Colon (tissue), 2 donors: ENCODE data around the gene RPL36.

Experiments
- FAIRE-seq: peaks from 2 replicates; lab custom pipeline; 2012; peaks lifted over from hg19 to GRCh38; lab: Jason Lieb, UNC
- donor health status: control.
- donor health status: control.

RPL36 gene

GRCh38 chr19:5690125-5690954 lies at the start of gene RPL36:
TSS of gene RPL36 (plus strand) at chr19:5690295. CDS start at chr19:5690508, 213 bp downstream.
- FAIRE-seq = no peak

GRCh38 chr19:5641171-5641570 lies 48.9 kb upstream of the RPL36 start:
- FAIRE-seq = no peak

GRCh38 chr19:5642204-5642603 lies 47.9 kb upstream of the RPL36 start:
- FAIRE-seq = no peak

- FAIRE-seq = no peak
Measured at GRCh38 chr19:5643060-5643459, 47.0 kb upstream of the RPL36 start.

- no peak for FAIRE-seq
Measured at GRCh38 chr19:5644037-5644436, 46.1 kb upstream of the RPL36 start.

DNA sequence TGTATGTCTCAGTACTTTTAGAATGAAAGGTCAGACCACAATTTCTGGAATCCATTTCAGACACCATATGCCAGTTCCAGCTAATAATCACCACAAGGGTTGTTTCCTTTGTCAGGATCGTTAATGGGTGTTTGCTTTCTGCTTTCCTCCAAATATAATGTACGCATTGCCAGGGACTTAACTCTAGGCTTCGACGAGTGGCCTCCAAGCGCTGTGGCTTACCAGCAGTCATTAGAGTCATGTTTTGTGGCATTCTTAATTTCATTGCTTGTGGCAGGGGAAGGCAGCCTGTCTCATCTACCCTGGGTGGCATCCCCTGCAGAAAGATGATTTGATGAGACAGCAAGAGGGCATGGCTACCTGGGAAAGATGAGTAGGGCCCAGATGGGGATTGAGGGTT lies 44.7 kb upstream of the RPL36 start:
- FAIRE-seq = no peak

- FAIRE-seq = no peak
Measured at GRCh38 chr19:5646703-5647102, 43.4 kb upstream of the RPL36 start.

GRCh38 chr19:5648464-5648863 lies 41.6 kb upstream of the RPL36 start:
- no peak for FAIRE-seq

- no peak for FAIRE-seq
Measured at GRCh38 chr19:5651361-5651760, 38.7 kb upstream of the RPL36 start.

GRCh38 chr19:5652261-5652660 lies 37.8 kb upstream of the RPL36 start:
- no peak for FAIRE-seq

DNA sequence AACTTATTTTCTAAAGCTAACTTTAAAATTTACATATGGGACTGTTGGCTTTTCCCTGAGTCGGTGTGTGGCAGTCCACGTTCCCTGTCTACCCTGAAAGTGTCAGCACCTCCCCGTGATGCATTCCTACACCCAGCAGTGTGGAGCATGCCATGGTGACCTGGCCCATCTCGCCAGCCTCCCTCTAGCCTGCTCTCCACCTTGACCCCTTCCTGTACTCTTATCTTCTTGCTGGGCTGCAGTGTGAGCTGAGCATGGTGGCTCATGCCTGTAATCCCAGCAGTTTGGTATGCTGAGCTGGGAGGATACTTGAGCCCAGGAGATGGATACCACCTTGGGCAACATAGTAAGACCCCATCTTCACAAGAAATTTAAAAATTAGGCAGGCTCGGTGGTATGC lies 35.2 kb upstream of the RPL36 start:
- FAIRE-seq = no peak

- no peak for FAIRE-seq
Measured at GRCh38 chr19:5655412-5655811, 34.7 kb upstream of the RPL36 start.

GRCh38 chr19:5661483-5661882 lies 28.6 kb upstream of the RPL36 start:
- FAIRE-seq = no peak

- FAIRE-seq = no peak
Measured at GRCh38 chr19:5663904-5664303, 26.2 kb upstream of the RPL36 start.

GRCh38 chr19:5664515-5664914 lies 25.6 kb upstream of the RPL36 start:
- FAIRE-seq = no peak

- no peak for FAIRE-seq
Measured at GRCh38 chr19:5665781-5666513, 24.1 kb upstream of the RPL36 start.

DNA sequence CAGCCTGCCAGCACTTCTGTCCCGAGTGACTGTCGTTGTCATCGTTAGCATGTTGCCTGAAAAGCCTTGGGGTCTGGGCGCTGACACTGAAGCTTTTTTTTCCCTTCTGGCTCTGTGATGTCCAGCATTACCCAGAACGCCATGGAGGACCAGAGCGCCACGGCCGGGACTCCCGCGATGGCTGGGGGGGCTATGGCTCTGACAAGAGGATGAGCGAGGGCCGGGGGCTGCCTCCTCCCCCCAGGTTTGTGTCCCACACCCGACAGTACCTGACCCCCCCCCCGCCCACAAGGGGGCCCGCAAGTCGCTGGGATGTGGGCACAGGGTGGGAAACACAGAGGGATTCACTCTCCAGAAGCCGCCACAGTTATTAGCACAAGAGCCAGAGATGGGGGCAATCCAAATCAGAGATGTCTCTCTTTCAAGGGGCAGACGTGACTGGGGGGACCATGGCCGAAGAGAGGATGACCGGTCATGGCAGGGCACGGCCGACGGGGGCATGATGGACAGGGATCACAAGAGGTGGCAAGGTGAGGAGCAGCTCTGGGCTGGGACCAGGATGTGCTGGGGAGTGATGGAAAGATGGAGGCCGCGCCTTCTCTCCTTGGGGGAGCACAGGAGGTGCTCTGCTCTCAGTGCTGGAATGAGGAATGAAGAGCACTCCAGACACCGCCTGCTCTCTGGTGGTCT lies 23.0 kb upstream of the RPL36 start:
- no peak for FAIRE-seq

DNA sequence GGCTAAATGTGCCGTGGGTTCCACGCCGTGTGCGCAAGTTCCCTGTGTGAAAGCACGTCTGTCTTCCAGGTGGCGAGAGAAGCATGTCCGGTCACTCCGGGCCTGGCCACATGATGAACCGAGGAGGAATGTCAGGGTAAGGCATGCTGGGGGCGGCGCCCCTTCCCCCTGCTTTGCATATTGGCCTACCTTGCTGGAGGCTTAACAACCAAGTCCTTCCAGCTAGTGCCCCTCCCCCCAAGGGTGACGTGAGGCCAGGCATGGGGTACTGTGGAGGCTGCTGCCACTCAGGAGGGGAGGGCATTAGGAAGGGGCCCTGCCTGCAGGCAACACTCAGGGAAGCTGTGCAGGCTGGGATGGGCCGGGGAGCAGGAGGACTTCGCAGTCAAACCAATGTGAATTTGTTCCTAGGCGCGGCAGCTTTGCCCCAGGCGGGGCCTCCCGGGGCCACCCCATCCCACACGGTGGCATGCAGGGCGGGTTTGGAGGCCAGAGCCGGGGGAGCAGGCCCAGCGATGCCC lies 22.3 kb upstream of the RPL36 start:
- no peak for FAIRE-seq

DNA sequence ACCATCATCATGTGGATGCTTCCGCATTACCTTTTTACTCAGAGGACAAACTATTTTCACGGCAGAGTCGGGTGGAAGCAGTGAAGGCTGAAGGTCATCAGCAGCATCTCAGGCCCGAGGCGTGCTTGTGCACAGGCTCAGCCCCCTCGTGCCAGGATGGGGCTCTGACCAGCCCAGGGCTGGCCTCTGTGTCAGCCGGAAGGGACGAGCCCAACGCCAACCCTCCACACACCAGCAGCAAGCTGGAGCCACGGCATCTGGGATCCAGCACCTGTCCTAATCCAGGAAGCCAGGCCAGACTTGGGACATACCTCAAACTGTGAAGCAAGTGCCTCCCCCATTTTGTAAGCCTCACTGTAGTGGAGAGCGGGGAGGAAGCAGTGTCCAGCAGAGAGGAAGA lies 20.9 kb upstream of the RPL36 start:
- FAIRE-seq = no peak

DNA sequence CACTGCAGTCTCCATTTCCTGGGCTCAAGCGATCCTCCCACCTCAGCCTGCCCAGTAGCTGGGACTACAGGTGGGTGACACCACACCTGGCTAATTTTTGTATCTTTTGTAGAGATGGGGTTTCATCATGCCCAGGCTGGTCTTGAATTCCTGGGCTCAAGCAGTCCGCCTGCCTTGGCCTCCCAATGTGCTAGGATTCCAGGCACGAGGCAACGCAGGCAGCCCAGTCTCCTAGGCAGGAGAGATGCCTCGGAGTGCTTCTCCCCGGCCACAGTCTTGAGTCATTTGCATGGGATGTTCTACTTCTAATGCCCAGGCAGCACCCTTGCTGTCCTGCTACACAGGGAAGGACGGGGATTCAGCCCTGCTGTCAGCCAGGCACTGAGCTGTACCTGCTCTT lies 18.5 kb upstream of the RPL36 start:
- no peak for FAIRE-seq

DNA sequence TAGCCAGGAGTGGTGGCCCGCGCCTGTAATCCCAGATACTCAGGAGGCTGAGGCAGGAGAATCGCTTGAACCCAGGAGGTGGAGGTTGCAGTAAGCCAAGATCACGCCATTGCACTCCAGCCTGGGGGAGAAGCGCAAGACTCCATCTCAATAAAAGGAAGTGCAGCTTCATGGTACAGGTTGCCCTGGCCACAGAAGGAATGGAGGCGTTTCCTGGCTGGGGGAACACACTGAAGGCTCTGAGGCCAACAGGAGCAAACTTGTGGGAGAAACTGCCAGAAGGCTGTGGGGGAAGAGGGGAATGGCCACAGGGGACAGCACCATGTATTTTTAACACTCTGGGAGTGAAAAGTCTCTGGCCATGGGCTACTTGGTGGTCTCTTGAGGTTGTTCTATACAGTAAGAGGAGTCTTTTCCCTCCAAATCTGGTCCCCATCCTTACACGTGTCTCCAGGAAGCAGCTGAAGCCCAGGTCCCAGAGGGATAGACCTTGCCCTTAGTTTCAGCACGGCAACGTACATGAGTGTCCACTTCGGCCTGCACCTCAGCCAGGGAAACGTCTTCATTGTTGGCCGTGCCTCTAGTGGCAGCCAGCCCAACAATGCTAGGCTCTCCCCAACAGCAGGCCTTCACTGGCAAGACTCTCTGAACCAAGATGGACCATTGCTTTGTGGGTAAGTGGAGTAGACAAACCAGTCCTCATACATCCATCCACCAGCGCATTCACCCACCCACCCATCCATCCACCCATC lies 17.2 kb upstream of the RPL36 start:
- no peak for FAIRE-seq

- no peak for FAIRE-seq
Measured at GRCh38 chr19:5673752-5674151, 16.3 kb upstream of the RPL36 start.
